Activated gamma-delta T cell treated with anti-CD3 and anti-CD28 coated beads, Interleukin-2, amount 50 U/mL, for 16 hours (primary cell): Measurements from ENCODE around the gene FOXO6.

Experiments
- DNase-seq: peaks from one replicate; pipeline ENCODE4 v3.0.0-alpha.2; 2020; ENCODE audit warnings: low read depth

FOXO6 gene

DNA sequence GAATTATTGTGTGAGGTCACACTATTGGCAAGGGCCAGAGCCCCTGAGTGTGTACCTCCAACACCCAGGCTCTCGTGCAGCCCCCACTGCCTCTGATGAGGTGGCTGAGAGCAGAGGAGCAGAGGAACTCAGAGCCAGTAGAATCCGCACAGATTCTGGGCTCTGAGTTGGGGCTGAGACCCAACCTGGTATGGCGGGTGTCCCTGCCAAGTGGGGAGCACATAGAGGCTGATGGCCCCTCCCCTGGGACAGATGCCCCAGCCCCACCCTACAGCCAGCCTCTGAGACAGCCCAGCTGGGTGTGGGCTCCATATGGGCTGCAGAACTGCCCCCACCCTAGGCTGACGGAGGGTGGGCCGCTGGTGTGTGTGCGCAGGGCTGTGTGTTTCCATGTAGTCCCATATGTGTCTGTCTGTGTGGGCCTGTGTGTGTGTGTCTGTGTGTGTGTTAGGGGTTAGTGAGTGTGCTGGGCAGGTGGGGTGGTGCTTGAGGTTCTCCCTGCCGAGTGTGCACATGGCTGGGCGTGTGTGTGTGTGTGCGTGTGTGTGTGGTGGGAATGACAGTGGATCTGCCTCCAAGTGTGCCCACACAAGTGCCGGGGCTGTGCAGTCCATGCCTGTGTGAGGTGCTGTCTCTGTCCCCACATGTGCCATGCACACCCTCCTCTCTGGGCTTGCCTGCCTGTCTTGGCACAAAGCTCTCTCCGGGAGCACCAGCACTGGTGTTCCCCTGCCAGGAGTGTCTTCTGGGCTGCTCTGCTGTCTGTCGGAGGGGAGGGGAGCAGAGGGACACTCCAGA, 24.4 kb downstream of the FOXO6 start:
- no peak for DNase-seq

DNA sequence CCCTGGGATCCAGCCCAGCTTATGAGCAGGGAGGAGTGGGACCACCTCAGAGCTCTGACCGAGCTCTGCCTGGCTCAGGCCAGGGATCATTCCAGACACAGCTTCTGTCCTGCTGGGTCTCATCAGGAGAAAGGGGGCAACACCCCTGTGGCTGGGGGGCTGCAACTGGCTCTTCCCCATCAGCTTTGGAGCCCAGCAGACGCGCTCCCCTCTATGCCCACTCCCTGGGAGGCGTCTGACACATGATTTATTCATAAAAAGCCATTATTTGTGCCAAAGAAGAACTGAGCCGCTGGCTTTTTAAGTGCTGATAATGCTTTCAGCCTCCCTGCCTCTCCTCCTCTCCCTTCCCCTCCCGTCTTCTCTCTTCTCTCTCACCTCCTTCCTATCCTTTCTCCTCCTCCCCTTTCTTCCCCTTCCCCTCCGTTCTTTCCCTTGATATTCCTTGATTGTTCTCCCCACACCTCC, 25.0 kb downstream of the FOXO6 start:
- no peak for DNase-seq

- DNase-seq, result no peak
These were observed 26.4 kb downstream of the FOXO6 start for GRCh38 chr1:41387667-41388091.

DNA sequence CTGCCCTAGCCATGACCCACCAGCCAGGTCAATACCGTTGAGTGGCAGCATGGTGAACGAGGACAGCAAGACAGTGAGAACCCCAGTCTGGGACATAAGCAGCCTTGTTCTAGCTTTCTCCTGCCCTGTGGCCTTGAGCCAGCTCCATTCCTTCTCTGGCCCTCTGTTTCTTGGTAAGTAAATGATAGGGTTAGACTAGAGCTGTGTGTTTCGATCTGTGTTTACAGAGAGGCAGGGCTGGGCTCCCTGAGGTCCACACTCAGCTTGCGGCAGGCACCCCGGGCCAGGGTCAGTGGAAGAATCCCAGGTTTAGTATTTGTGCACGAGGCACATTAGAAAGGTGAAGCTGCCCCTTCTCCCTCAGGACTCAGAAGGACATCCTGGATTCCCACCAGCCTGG, 27.3 kb downstream of the FOXO6 start:
- no peak for DNase-seq

GRCh38 chr1:41389009-41389408, 27.8 kb downstream of the FOXO6 start:
- DNase-seq, result no peak

GRCh38 chr1:41390166-41390565, 28.9 kb downstream of the FOXO6 start:
- no peak for DNase-seq

DNA sequence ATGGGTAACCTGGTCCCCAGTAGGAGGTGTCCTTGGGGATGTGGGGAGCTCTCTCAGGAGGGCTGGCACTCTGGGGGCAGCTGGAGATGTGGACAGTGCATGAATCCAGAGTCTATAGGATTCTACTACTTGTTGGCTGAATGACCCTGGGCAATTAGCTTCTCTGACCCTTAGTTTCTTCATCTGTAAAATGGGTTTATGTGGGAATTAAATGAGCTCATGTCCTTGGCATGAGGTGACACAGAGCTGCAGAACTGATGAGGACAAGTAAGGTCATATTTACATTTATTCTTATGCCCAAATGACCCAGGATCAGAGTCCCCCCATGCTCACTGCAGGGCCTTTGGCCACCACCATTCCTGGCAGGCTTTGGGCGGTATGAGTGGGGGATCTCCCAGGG, 29.3 kb downstream of the FOXO6 start:
- no peak for DNase-seq

DNA sequence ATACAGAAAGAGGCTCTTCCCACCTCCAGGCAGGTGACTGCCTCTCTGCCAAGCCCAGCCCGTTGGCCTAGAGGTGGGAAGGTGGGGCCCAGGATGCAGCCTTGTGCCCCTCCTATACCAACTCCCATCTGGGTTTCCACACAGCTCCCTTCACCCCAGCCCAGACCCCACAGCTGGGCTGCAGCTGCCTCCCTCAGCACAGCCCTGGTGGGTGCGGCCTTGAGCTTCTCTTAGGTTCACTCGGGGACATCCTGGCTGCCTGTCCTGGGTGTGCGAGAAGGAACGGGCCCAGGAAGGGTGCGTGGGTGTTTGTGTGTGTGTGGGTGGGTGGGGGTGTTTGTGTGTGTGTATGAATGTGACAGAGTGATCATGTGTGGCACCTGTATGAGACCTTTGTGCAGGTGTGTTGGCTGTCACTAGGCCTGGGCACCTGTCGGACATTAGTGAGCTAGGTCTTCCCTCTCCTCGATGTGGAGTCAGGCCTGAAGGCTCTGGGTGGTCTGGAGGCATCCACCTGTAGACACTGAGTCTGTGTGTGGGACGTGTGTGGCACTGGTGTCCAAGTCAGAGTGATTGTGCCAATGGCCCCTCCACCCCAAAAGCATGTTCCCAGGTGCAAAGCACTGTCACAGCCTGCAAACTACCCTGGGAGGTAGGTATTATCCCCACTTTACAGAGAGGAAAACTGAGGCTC, 30.7 kb downstream of the FOXO6 start:
- no peak for DNase-seq

GRCh38 chr1:41392528-41392924, 31.3 kb downstream of the FOXO6 start:
- DNase-seq, result no peak

DNA sequence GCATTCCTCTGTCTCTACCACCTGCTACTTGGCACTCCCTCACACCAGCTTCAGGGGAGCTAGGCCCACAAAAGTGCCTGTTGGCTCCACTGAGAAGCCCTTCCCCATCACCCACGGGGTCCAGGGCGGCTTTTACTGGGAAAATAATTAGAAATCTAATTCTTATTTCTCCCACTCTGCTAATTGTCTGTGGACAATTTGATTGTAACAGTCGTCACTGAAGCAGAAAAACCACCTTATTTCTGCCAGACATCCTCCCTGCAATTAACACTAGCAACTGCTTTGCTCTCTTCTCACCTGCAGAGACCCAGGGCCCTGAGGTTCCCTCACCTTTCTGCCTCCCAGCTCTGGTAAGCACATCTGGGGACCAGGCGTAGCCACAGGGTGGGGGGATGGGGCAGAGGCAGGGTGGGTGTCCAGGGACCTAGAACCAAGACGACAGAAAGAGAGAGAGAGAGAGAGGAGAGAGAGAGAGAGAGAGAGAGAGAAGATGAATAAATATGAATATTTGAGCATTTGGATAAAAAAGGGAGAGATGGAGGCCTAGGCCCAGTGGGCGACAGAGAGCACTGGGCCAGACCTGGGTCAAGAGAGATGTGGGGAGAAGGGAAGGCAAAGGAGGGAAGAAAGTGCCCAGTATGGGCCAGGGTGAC, 32.6 kb downstream of the FOXO6 start:
- DNase-seq, result no peak

DNA sequence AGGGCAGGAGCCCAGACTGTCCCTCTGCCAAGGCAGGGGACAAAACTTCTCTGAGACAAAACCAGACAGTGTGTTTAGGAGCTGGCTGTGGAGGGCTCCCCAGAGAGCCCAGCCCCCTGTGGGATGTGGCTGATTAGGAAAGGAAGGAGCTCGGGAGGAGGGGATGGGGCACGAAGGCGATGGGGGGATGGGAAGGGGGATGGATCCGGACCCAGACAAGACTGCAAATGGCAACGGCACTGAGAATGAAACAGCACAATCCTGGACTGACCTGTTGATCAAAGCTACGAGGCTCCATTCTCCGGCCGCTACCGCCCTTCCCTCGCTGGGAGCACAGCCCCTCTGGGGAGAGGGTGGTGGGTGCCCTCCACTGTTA, 33.1 kb downstream of the FOXO6 start:
- no peak for DNase-seq

DNA sequence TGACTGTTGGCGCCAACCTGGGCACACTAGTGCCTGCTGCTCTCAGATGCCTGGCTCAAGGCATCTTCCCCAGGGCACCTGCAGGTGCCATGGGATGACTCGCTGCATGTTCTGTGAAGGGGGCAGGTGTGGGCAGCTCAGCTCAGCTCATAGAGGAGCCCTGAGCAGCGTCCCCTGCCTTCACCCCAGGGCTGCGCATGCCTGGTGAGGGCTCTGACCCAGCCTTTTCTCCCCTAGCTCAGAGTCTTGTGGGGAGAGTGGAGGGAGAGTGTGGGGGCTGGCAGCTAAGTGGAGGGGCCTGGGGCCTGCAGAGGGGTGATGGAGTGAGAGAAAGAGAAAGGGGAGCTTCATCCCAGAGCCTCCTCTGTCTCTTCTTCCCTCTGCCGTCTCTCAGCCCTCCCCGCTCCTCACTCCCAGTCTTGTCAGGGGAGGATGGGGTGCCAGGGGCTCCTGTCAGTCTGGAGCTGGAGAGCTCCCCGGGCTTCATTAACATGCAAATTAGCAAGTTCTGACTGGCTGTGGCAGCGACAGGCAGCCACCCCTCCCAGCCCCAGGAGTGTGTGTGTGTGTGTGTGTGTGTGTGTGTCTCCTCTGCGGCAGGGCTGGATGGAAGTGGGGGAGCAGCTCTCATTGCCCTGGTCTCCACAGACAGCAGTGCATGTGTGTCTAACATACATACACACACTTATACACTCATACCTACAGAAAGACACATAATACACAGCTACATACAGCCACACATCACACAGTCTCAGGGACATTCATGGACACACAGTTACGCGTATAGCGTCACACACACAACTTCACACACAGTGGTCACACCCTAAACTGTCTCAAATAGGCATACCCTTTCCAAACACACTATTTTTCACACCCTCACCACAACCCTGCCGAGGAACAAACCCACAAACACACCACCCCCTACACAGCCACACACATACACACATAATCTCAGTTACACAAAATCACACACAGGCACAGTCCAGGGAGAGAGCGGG, 34.0 kb downstream of the FOXO6 start:
- DNase-seq, result no peak

- no peak for DNase-seq
These were observed 34.9 kb downstream of the FOXO6 start for GRCh38 chr1:41396084-41396483.

GRCh38 chr1:41397020-41397419, 35.8 kb downstream of the FOXO6 start:
- no peak for DNase-seq

GRCh38 chr1:41397753-41398330, 36.6 kb downstream of the FOXO6 start:
- no peak for DNase-seq

DNA sequence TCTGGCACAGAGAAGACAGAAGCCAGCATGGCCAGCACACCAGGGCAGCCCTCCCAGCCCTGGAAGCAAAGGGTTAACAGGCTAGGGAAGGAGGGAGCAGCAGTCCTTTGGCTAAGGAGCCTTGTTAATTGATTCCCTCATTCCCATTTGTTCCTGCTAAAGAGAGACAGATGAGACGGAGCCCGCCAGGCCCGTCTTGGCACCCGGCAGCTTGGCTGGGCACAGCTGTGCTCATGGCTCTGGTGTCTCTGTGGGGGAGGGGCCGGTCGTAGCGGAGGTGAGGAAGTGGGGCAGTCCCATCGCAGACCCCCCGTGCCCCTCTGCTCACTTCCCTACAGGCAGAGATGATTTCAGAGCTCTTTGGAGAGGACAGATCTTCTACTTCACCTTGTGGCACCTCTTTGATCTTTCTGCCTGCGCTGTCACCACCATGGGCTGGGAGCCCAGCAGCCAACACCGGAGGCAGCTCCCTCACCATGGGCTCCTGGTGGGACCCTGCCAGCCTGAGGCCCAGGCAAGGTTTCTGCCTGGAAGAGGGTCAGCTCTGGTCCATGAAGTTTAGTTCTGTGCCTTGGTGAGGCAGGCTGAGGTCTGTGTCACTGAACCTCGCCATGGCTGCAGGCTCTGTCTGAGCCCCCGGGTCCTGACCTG, 38.0 kb downstream of the FOXO6 start:
- no peak for DNase-seq

DNA sequence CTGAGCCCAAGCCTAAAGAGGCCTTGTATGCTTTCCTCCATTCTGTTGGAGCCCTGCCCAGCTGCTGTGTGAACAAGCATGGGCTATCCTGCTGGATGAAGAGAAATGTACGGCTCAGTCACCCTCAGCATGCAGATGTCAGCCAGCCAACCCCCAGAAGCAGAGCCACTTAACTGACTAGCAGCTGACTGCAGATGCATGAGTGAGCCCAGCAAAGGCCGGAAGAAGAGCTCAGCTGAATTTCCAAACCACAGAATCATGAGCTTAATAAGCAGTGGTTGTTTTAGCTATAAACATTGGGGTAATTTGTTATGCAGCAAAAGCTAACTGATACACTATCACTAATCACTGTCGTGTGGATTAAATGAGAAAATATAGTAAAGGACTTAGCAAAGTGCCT, 39.0 kb downstream of the FOXO6 start:
- DNase-seq, result no peak

GRCh38 chr1:41401899-41402298, 40.7 kb downstream of the FOXO6 start:
- DNase-seq, result no peak

- DNase-seq, result no peak
These were observed 43.1 kb downstream of the FOXO6 start for GRCh38 chr1:41404308-41404761.

- no peak for DNase-seq
These were observed 46.5 kb downstream of the FOXO6 start for GRCh38 chr1:41407664-41408252.
